Activated naive CD8-positive, alpha-beta T cell treated with anti-CD3 and anti-CD28 coated beads, Interleukin-2, amount 50 U/mL, for 24 hours (primary cell): ENCODE data around the gene BOK.
"Not testable (repeated sequence)": the region's sequence is repeated elsewhere in the genome, so short reads cannot be mapped to it uniquely, and the experiment has no call there.

ENCODE experiments used
- ATAC-seq: fragments of 150-1000 bp; cut with Tn5 transposase; one replicate; pipeline ENCODE4 v1.10.0; 2021
- DNase-seq: peaks from one replicate; pipeline ENCODE4 v3.0.0; 2021
- H3K27ac Mint-ChIP-seq: one replicate; pipeline ENCODE4 v1.8.0; 2021; ENCODE audit warnings: mild to moderate bottlenecking, mixed read lengths
- H3K27me3 Mint-ChIP-seq: one replicate; pipeline ENCODE4 v1.8.0; 2021; ENCODE audit warnings: mixed read lengths
- H3K36me3 Mint-ChIP-seq: one replicate; pipeline ENCODE4 v1.8.0; 2021; ENCODE audit warnings: low read depth, mixed read lengths
- H3K4me1 Mint-ChIP-seq: one replicate; pipeline ENCODE4 v1.8.0; 2021; ENCODE audit warnings: mixed read lengths
- H3K4me3 Mint-ChIP-seq: one replicate; pipeline ENCODE4 v1.8.0; 2021; ENCODE audit warnings: mild to moderate bottlenecking, moderate library complexity, mixed read lengths
- H3K9me3 Mint-ChIP-seq: one replicate; pipeline ENCODE4 v1.8.0; 2021; ENCODE audit warnings: mixed read lengths

BOK gene, protein sequence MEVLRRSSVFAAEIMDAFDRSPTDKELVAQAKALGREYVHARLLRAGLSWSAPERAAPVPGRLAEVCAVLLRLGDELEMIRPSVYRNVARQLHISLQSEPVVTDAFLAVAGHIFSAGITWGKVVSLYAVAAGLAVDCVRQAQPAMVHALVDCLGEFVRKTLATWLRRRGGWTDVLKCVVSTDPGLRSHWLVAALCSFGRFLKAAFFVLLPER

DNA sequence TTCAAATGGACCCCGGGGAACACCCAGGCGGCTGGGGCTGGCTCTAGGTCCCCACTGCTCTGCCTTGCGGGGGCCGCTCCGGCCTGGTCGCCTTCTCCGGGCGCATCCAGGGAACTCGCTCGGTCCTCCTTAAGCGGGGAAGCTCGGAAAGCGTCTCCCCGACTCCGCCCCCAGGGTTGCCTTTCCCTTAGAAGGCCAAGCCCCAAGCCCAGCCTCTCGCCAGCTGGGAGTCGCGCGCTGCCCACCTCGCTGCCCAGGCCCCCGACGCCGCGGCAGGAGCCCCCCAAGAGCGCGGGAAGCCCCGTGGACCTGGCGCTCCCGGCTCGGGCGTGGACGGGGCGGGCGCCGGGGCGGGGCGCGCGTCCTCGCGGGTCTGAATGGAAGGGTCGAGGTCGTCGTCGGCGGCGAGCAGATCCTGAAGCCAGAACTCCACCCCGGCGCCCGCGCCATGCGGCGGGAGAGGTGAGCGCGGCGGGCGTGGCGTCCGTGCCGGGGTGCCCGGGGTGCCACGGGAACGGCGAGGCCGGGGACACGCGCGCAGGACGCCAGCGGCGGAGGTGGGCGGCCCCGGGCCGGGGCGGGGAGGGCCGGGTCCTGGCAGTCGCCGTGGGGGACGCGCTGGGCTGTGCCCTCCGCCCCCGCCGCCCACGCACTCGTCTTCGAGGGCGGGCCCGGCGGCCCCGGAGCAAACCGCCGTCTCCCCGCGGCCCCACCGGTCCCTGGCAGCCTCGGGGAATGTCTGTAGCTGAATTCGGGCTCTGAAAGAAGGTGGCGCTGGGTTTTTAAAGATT is at the start of gene BOK:
TSS of gene BOK (plus strand) at position 214 of the 791 bp plus-strand sequence. CDS start 739 bp downstream, outside the sequence.
- Mint-ChIP-seq H3K4me1 (peaks cover 5% of the 10 kb centered on the region), H3K9me3 (peaks cover 16% of the 10 kb centered on the region), H3K27me3 (peaks cover 40% of the 10 kb centered on the region), H3K27ac (no peak within 1 kb of the TSS), H3K4me3 (peak within 1 kb of the TSS; percentile 39), H3K36me3 (peaks cover 7% of the 10 kb centered on the region)
- ATAC-seq = no peak
- DNase-seq = no peak

DNA sequence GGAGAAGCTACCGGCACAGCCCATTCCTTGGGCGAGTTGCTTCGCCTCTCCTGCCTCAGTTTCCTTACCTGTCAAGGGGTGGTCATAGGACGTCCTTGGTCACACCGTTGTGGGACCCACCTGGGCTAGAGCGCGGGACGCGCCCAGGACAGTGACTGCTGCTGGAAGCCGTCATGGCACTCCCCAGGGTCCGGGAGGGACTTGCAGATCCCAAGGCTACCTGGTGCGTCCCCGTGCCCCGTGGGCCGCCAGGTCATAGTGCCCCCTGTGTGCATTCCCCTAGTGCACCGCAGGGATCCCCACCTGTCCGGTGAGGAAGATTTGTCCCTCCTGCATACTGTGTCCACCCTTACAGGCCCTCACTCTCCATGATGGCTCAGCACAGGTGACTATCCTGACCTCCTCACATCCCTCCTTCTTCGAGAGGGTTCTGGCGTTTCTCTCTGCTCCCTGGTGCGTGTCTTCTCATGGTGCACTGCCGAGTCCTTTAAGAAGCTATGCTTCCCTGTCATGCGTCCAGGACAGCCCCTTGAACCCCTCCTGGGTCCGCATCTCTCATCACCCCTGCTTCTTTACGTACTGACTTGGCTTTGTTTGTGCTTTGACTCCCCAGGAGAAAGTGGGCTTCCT is 49.3 kb upstream of the BOK start:
- Mint-ChIP-seq H3K27ac (peak overlapping the region; percentile 48), H3K4me1 (peaks cover 23% of the 10 kb centered on the region), H3K36me3 (no peaks in the 10 kb centered on the region), H3K4me3 (peak overlapping the region; percentile 72), H3K27me3 (no peaks in the 10 kb centered on the region), H3K9me3 (peaks cover 3% of the 10 kb centered on the region)
- ATAC-seq = no peak
- no peak for DNase-seq

DNA sequence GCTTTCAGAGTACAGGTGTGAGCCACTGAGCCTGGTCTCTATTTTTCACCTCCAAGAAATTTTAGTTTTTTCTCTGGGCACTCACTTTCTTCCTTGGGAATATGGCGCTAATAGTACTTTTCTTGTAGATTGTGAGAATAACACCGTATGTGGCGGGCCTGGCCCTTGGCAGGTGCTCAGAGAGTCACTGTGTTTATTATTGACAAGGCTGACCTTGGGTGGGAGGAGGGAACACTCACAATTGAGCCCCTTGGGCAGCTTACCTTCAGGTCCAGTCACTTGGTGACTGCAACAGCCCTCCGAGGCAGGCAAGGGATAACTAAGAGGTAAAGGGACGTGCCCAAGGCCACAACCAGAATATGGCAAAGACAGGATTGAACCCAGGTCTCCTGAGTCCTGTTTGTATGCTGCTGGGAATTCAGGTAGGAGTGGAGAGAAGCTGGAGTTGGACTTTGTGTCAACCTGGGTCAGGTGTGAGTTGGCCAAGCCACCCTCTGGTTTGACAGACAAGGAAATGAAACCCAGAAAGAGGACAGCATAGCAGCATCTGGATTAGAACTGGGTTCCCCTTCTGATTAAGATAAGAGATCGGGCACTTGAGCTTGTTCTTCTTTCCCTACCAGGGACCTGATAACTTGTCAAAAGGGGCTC is 47.3 kb upstream of the BOK start:
- H3K27ac Mint-ChIP-seq = no peak overlapping the region

DNA sequence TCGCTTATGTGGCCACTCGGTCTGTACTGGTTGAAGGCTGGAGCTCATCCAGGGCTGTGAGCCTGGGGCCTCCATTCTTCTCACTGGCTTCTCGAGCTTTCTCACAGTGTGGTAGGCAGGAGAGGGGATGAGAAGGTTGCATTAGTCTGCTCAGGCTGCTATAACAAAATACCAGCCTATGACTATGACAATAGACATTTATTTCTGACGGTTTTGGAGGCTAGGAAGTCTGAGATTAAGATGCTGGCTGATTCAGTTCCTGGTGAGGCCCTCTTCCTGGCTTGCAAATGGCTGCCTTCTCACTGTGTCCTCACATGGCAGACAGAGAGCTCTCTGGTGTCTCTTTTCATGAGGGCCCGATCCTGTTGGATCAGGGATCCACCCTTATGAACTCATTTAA is 44.0 kb upstream of the BOK start:
- H3K4me1 Mint-ChIP-seq = peaks cover 12% of the 10 kb centered on the region
- H3K36me3 Mint-ChIP-seq = peaks cover 2% of the 10 kb centered on the region
- DNase-seq (no peak), ATAC-seq (no peak)
- H3K27me3 Mint-ChIP-seq = peaks cover 5% of the 10 kb centered on the region
- no peak overlapping the region for H3K4me3 Mint-ChIP-seq
- H3K9me3 Mint-ChIP-seq = peaks cover 8% of the 10 kb centered on the region
- no peak overlapping the region for H3K27ac Mint-ChIP-seq

More for the DNA sequence above, 47.3 kb upstream of the BOK start:
- Mint-ChIP-seq H3K27me3 (no peaks in the 10 kb centered on the region), H3K4me3 (no peak overlapping the region), H3K36me3 (no peaks in the 10 kb centered on the region), H3K4me1 (peaks cover 26% of the 10 kb centered on the region), H3K9me3 (peaks cover 3% of the 10 kb centered on the region)
- DNase-seq (no peak), ATAC-seq (no peak)

DNA sequence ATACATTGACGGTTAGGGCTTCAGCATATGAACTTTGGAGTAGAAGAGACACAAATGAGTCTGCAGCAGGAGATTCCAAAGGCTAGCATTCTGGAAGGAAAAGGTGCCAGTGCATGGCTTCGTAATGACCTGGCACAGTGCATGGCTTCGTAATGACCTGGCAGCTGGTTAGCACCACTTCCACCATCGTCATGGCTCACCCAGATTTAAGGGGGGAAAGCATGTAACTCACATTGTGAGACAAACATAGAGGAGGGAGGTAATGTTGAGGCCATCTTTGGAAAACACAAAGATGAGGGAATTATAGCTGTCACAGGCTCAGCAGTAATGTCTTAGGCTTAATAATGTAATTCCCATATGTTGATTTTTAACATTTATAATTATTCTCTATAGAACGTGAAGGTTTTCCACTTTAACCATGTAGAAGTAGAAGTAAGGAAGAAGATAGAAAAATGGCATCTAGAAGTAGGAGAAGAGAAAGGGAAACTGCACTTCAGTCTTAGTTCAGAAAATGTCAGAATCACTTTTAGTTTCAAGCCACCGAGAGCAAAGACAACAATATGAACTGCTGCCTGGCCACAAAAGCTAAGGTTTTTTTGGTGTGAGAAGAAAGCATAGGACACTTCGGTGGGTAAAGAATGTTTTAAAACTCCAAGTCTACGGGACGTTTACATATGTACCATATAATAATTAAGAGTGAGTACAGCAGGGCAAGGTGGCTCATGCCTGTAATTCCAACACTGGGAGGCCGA is 43.4 kb upstream of the BOK start:
- Mint-ChIP-seq H3K4me1 (peaks cover 9% of the 10 kb centered on the region), H3K4me3 (no peak overlapping the region), H3K27me3 (peaks cover 5% of the 10 kb centered on the region), H3K36me3 (peaks cover 2% of the 10 kb centered on the region), H3K9me3 (peaks cover 7% of the 10 kb centered on the region), H3K27ac (peak overlapping the region; percentile 50)
- DNase-seq (no peak), ATAC-seq (peak; percentile 36)

DNA sequence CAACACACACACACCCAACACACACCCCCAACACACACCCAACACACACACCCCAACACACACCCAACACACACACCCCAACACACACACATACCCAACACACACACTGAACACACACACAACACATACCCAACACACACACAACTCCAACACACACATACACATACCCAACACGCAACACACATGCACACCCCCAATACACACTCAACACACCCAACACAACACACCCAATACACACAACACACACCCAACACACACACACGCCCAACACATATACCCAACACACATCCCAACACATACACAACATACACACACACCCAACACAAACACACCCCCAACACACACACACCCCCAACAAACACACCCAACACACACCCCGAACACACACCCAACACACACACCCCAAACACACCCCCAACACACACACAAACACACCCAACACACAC is 42.0 kb upstream of the BOK start:
- H3K4me3 Mint-ChIP-seq = no peak overlapping the region
- no peak overlapping the region for H3K27ac Mint-ChIP-seq
- peaks cover 12% of the 10 kb centered on the region for H3K4me1 Mint-ChIP-seq
- peaks cover 12% of the 10 kb centered on the region for H3K27me3 Mint-ChIP-seq
- peaks cover 7% of the 10 kb centered on the region for H3K9me3 Mint-ChIP-seq
- H3K36me3 Mint-ChIP-seq = peaks cover 2% of the 10 kb centered on the region
- DNase-seq (no peak), ATAC-seq (no peak)

DNA sequence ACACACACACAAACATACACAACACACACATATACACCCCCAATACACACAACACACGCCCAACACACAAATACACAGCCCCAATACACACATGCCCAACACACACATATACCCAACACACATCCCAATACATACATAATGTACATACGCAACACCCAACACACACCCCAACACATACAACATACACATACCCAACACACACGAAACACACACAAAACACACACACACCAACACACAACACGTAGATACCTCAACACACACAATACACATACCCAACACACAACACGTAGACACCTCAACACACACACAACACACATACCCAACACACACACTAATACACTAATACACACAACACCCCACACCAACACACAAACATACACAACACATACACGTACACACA is 41.2 kb upstream of the BOK start:
- Mint-ChIP-seq H3K27ac (no peak overlapping the region), H3K4me1 (peaks cover 12% of the 10 kb centered on the region), H3K36me3 (peaks cover 2% of the 10 kb centered on the region), H3K27me3 (peaks cover 13% of the 10 kb centered on the region), H3K9me3 (peaks cover 7% of the 10 kb centered on the region), H3K4me3 (no peak overlapping the region)
- DNase-seq (no peak), ATAC-seq (no peak)

DNA sequence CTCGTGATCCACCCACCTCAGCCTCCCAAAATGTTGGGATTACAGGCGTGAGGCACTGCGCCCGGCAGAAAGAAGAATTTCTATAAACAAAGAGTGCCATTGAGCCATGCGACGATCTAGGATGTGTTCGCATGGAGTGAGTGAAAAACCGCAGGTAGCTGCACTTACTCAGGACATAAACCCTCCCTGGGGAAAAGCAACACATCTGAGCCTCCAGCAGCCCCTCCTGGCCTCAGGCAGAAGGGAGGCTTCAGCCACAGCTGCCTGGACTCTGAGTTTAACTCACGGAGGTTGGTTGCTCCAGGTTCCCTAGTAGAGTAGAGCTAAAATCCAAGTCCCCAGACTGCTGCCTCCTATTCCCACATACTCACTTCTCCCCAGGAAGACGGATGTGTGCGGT is 38.9 kb upstream of the BOK start:
- Mint-ChIP-seq H3K4me1 (peaks cover 12% of the 10 kb centered on the region), H3K36me3 (peaks cover 2% of the 10 kb centered on the region), H3K4me3 (no peak overlapping the region), H3K27ac (no peak overlapping the region), H3K27me3 (peaks cover 14% of the 10 kb centered on the region), H3K9me3 (peaks cover 7% of the 10 kb centered on the region)
- no peak for ATAC-seq
- no peak for DNase-seq

DNA sequence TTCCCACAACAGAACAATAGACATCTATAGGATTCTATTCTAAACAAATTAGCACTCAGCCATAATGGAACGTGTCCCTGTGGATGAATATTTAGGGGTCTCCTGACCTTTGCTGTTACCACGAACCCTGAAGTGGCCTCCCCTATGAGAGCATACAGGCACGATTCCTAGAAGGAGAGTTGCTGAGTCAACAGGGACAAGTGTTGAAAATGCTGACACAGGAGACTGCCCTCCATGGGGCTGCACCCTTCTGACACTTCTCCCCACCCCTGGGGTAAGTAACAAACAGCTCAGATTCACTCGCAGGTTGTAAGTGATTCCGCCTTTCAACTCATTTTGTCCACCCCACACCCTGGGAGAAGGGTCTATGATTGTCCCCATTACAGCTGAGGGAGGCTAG is 36.1 kb upstream of the BOK start:
- Mint-ChIP-seq H3K9me3 (peaks cover 8% of the 10 kb centered on the region), H3K27me3 (peaks cover 11% of the 10 kb centered on the region), H3K27ac (no peak overlapping the region), H3K4me1 (peaks cover 4% of the 10 kb centered on the region), H3K36me3 (no peaks in the 10 kb centered on the region), H3K4me3 (no peak overlapping the region)
- no peak for DNase-seq
- ATAC-seq = no peak

DNA sequence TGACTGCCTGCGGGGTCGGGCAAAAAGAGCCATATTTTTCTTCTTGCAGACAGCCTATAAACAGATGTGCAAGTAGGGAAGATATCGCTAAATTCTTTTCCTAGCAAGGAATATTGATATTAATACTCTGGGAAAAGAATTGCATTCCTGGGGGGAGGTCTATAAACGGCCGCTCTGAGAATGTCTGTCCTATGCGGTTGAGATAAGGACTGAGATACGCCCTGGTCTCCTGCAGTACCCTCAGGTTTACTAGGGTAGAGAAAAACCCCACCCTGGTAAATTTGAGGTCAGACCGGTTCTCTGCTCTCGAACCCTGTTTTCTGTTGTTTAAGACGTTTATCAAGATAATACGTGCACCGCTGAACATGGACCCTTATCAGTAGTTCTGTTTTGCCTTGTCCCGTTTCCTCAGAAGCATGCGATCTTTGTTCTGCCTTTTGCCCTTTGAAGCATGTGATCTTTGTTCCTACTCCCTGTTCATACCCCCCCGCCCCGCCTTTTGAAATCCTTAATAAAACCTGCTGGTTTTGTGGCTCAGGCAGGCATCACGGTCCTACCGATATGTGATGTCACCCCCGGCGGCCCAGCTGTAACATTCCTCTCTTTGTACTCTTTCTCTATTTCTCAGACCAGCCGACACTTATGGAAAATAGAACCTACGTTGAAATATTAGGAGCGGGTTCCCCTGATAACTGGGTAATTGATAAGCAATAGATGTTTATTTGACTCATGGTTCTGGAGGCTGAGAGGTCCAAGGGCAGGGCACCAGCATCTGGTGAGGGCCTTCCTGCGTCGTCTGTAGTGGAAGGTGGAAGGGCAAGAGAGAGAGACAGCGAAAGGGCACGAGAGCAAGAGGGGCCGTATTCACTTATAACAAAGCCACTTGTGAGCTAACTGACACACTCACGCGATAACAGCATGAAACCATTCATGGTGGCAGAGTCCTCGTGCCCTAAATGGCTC is 32.4 kb upstream of the BOK start:
- not testable (repeated sequence) for ATAC-seq, H3K27ac Mint-ChIP-seq

DNA sequence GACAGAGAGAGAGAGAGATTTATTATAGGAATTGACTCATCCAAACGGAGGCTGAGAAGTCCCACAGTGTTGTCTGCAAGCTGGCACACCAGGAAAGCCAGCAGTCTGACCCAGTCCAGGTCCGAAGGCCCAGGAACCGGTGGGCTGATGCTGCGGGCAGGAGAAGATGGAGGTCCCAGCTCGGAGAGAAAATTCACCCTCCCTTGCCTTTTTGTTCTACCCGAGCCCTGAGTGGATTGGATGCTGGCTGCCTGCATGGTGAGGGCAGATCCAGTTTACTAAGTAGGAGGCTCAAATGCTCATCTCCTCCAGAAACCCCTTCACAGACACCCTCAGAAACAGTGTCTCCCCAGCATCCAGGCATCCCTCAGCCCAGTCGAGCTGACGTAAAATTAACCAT is 28.0 kb upstream of the BOK start:
- no peak overlapping the region for H3K4me3 Mint-ChIP-seq
- ATAC-seq = no peak
- DNase-seq = no peak
- no peaks in the 10 kb centered on the region for H3K4me1 Mint-ChIP-seq
- H3K9me3 Mint-ChIP-seq = peaks cover 6% of the 10 kb centered on the region
- no peaks in the 10 kb centered on the region for H3K27me3 Mint-ChIP-seq
- H3K27ac Mint-ChIP-seq = no peak overlapping the region
- no peaks in the 10 kb centered on the region for H3K36me3 Mint-ChIP-seq

More for the DNA sequence above, 32.4 kb upstream of the BOK start:
- not testable (repeated sequence) for DNase-seq, H3K4me3 Mint-ChIP-seq, H3K4me1 Mint-ChIP-seq, H3K36me3 Mint-ChIP-seq, H3K9me3 Mint-ChIP-seq, H3K27me3 Mint-ChIP-seq

DNA sequence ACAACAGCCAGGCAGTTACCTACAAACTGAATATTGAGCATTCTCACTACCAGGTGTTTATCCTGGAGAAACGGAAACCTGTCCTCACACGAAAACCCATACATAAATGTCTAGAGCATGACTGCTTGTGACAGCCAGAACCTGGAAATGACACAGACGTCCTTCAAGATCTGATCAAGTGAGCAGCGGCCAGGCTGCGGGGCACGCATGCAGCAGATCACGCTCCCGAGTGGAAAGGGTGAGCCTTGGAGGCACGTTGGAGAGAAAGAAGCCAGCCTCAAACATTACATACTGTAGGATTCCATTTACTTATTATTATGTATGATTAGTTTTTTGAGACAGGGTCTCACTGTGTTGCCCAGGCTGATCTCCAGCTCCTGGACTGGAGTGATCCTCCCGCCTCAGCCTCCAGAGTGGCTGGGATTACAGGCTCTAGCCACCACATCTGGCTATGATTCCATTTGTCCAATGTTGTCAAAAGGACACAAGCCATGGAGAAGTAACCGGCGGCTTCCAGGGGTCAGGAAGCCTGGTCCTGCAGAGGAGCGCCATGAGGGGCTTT is 27.3 kb upstream of the BOK start:
- H3K27me3 Mint-ChIP-seq = no peaks in the 10 kb centered on the region
- no peaks in the 10 kb centered on the region for H3K4me1 Mint-ChIP-seq
- no peak overlapping the region for H3K27ac Mint-ChIP-seq
- no peak for ATAC-seq
- DNase-seq = no peak
- no peaks in the 10 kb centered on the region for H3K36me3 Mint-ChIP-seq
- H3K9me3 Mint-ChIP-seq = peaks cover 2% of the 10 kb centered on the region
- H3K4me3 Mint-ChIP-seq = no peak overlapping the region

DNA sequence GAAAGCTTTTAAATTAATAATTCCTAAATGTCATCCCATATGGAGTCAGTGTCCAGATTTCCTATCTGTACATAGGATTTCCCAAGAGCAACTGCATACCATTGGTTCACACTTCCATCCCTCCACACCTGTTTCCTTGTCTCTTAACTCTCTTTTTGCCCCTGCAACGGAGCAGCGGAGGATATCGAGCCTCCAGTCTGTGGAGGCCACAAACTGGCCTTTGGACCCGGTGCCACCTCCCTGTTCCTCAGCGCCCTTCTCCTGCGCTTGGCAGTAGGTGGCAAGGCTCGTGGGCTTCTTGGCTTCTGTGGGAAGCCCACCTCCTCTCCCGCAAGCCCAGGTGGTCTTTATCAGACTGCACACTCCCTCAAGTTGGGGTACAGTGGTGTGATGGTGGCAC is 26.4 kb upstream of the BOK start:
- Mint-ChIP-seq H3K4me3 (no peak overlapping the region), H3K36me3 (no peaks in the 10 kb centered on the region), H3K4me1 (no peaks in the 10 kb centered on the region), H3K9me3 (no peaks in the 10 kb centered on the region), H3K27ac (no peak overlapping the region), H3K27me3 (no peaks in the 10 kb centered on the region)
- ATAC-seq (no peak), DNase-seq (no peak)
